Right lobe of liver (tissue), 6 donors: ENCODE measurements around the gene TENM3. TPM values are rescaled to one million over a fixed set of nuclear protein-coding genes. Genes with fewer than 3 reads are reported as not detected.

ENCODE experiments used
- ATAC-seq, 4 donors: fragments of 200-7000 bp; cut with Tn5 transposase; one replicate each; pipeline ENCODE4 v1.9.1; 2020; ENCODE audit warnings: mild to moderate bottlenecking in 4 of 4, moderate library complexity in 4 of 4
- DNase-seq, 3 donors: peaks; one replicate each; pipeline ENCODE4 v3.0.0-alpha.2; 2020
- H3K27ac ChIP-seq, 3 donors: fragments of 200-600 bp; one replicate each; pipeline ENCODE4 v1.8.0; 2022
- H3K27me3 ChIP-seq, 2 donors: fragments of 200-600 bp; one replicate each; pipeline ENCODE4 v1.8.0; 2022
- H3K36me3 ChIP-seq, 4 donors: fragments of 200-600 bp; sonication (generic) in 1 of 4; one replicate each; pipeline versions ENCODE4 v1.5.1 to v1.8.0; 2017 to 2022; ENCODE audit warnings: control low read depth in 1 of 4
- H3K4me1 ChIP-seq, 4 donors: fragments of 200-600 bp; sonication (generic) in 1 of 4; one replicate each; pipeline versions ENCODE4 v1.5.1 to v1.8.0; 2017 to 2022; ENCODE audit warnings: control low read depth in 1 of 4
- H3K4me3 ChIP-seq, 3 donors: fragments of 200-600 bp; one replicate each; pipeline ENCODE4 v1.8.0; 2022
- H3K9me3 ChIP-seq, 4 donors: fragments of 200-600 bp; sonication (generic) in 1 of 4; one replicate each; pipeline versions ENCODE4 v1.5.1 to v1.8.0; 2017 to 2022; ENCODE audit warnings: control low read depth in 1 of 4
- CTCF ChIP-seq, 4 donors: fragments of 200-600 bp in 3 of 4; fragments of 450-650 bp in 1 of 4; IDR thresholded peaks; one replicate each; pipeline versions ENCODE4 v1.5.1 to v1.8.0; 2016 to 2022; ENCODE audit warnings: antibody characterized with exemption in 4 of 4, mild to moderate bottlenecking in 2 of 4
- POLR2A ChIP-seq: fragments of 450-650 bp; IDR thresholded peaks from one replicate; pipeline ENCODE4 v1.6.1; 2017; ENCODE audit warnings: antibody characterized with exemption, mild to moderate bottlenecking
- WGBS: methylation state at CpG from one replicate; pipeline ENCODE4 v1.1.6; 2018; ENCODE audit warnings: low coverage, low lambda C conversion rate; ENCODE audit not compliant: insufficient coverage; ENCODE audit errors: missing lambda C conversion rate; 5-methylcytosine and 5-hydroxymethylcytosine counted together
- intact Hi-C, 2 donors: fragments of 100-400 bp; cut with DNase I; formaldehyde crosslinking; loops; one replicate each; pipeline versions ENCODE4 v1.11.2 to v1.14.1; 2022
- total RNA-seq, 6 experiments: library from RNA; depleted of rRNA in 2 of 6; stranded (reverse); fragments of >200 nt in 2 of 6; fragmentation: NEBNext Ultra II Directional in 3 of 6; extraction: Animal tissue kit (Norgen Biotek cat#: 25700) in 3 of 6; gene quantifications; one replicate each; pipeline versions ENCODE4 v1.1.0 to v1.2.4, GENCODE V29; 2016 to 2023
- donor health status: DM: no; HTN: yes; CAD: no.
- donor health status: DM: no; HTN: no; CAD: no.
- donor health status: DM: no; HTN: no; CAD: no.
- donor health status: DM: no; HTN: yes; CAD: no.
- donor health status: DM: no; HTN: yes; CAD: no.

The TENM3 gene
- total RNA-seq, 6 experiments from 2014 or later = 0.06 to 3.0 (median 1.1) TPM

GRCh38 chr4:182547435-182547834 lies 304.2 kb downstream of the TENM3 start:
- ATAC-seq (no peak), DNase-seq (no peak)
- Histone ChIP-seq H3K4me3 (no peak overlapping the region), H3K4me1 (no peaks in the 10 kb centered on the region), H3K27ac (no peak overlapping the region), H3K9me3 (no peaks in the 10 kb centered on the region), H3K27me3 (no peaks in the 10 kb centered on the region), H3K36me3 (no peaks in the 10 kb centered on the region)
- intact Hi-C loops = no loop called here
- no peak for TF ChIP-seq POLR2A
- no peak for TF ChIP-seq CTCF (IDR thresholded peaks at IDR 0.05)
- 71% methylated on average over 4 of the region's 4 CpGs for WGBS

DNA sequence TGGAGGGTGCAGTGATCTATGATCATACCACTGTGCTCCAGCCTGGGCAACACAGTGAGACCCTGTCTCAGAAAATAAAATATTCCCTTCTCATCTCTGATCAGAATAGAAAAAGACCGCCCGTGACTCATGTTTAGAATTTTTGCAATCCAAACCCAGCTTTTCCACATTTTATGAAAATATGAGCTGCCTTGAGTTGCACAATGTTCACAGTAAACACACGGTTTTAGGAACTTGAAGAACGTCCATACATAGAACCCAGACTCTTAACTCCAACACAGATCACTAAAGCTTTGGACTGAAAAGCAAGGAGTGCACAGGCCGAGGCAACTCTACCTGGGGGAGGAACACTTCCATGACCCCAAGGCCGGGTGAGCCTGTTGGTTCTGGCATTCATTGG lies 305.0 kb downstream of the TENM3 start:
- DNase-seq = no peak
- no peak overlapping the region for H3K27ac ChIP-seq
- H3K36me3 ChIP-seq = no peaks in the 10 kb centered on the region
- intact Hi-C loops = no loop called here
- H3K4me1 ChIP-seq = no peaks in the 10 kb centered on the region
- H3K9me3 ChIP-seq = no peaks in the 10 kb centered on the region
- TF ChIP-seq CTCF (IDR thresholded peaks at IDR 0.05) = no peak
- 83% methylated on average over 5 of the region's 6 CpGs for WGBS
- H3K27me3 ChIP-seq = no peaks in the 10 kb centered on the region
- H3K4me3 ChIP-seq = no peak overlapping the region
- no peak for ATAC-seq

- Histone ChIP-seq H3K36me3 (no peaks in the 10 kb centered on the region), H3K27me3 (no peaks in the 10 kb centered on the region), H3K4me1 (no peaks in the 10 kb centered on the region), H3K4me3 (no peak overlapping the region), H3K9me3 (no peaks in the 10 kb centered on the region), H3K27ac (no peak overlapping the region)
- ATAC-seq (no peak), DNase-seq (no peak)
- intact Hi-C loops = no loop called here
- WGBS = 63% methylated on average over 5 of the region's 5 CpGs
- TF ChIP-seq CTCF (IDR thresholded peaks at IDR 0.05) (no peak), POLR2A (no peak)
Observed at GRCh38 chr4:182549356-182549755, 306.2 kb downstream of the TENM3 start.

- Histone ChIP-seq H3K27me3 (no peaks in the 10 kb centered on the region), H3K27ac (no peak overlapping the region), H3K4me3 (no peak overlapping the region), H3K4me1 (no peaks in the 10 kb centered on the region), H3K36me3 (no peaks in the 10 kb centered on the region), H3K9me3 (no peaks in the 10 kb centered on the region)
- WGBS = 70% methylated on average over 9 of the region's 9 CpGs
- intact Hi-C loops = no loop called here
- TF ChIP-seq CTCF (IDR thresholded peaks at IDR 0.05) (no peak), POLR2A (no peak)
- ATAC-seq (no peak), DNase-seq (no peak)
Observed at GRCh38 chr4:182552948-182553347, 309.7 kb downstream of the TENM3 start.

DNA sequence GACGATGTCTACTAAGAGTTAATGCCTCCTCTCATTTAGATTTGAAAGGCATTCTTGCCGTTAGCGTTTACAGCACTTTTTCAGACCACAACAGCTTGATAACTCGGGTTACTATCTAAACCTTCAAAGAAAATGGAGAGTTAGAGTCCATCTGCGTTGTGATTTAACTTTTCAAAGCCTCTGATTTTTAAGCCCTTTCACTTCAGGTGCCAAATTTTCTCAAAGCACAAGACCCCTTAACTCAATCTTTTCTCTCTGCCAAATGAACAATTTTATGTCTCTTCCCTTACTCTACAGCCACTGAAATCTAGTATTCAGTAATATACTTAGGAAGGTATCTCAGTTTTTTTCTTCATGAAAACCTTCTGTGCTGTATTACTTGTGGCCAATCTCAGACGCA lies 310.5 kb downstream of the TENM3 start:
- TF ChIP-seq CTCF (IDR thresholded peaks at IDR 0.05) = no peak
- no peak for TF ChIP-seq POLR2A
- ATAC-seq (no peak), DNase-seq (no peak)
- Histone ChIP-seq H3K4me1 (no peaks in the 10 kb centered on the region), H3K36me3 (no peaks in the 10 kb centered on the region), H3K9me3 (no peaks in the 10 kb centered on the region), H3K27ac (no peak overlapping the region), H3K4me3 (no peak overlapping the region), H3K27me3 (no peaks in the 10 kb centered on the region)
- WGBS = 25% methylated on average over 6 of the region's 6 CpGs
- intact Hi-C loops = no loop called here
